Tibial nerve (tissue), 4 donors: ENCODE results near the gene PARD3B. TPM values are rescaled to one million over a fixed set of nuclear protein-coding genes. Genes with fewer than 3 reads are reported as not detected.

Experiments used
- DNase-seq, 2 donors: peaks; one replicate each; pipeline ENCODE4 v3.0.0-alpha.2; 2019; ENCODE audit warnings: low spot score in 2 of 2
- H3K27ac ChIP-seq, 4 donors: fragments of 200-600 bp; sonication (generic) in 3 of 4; one replicate each; pipeline ENCODE4 v1.5.1; 2017 to 2019; ENCODE audit warnings: mild to moderate bottlenecking in 1 of 4
- H3K27me3 ChIP-seq, 2 donors: fragments of 200-600 bp; sonication (generic) in 1 of 2; one replicate each; pipeline versions ENCODE4 v1.5.1 to v1.6.0; 2017 to 2019
- H3K36me3 ChIP-seq, 3 donors: fragments of 200-600 bp; sonication (generic); one replicate each; pipeline ENCODE4 v1.5.1; 2018 to 2019
- H3K4me1 ChIP-seq, 4 donors: fragments of 200-600 bp; sonication (generic) in 3 of 4; one replicate each; pipeline ENCODE4 v1.5.1; 2017 to 2019
- H3K4me3 ChIP-seq, 4 donors: fragments of 200-600 bp; sonication (generic) in 3 of 4; one replicate each; pipeline ENCODE4 v1.5.1; 2017 to 2019; ENCODE audit warnings: mild to moderate bottlenecking in 1 of 4, moderate library complexity in 1 of 4
- H3K9me3 ChIP-seq, 4 donors: fragments of 200-600 bp; sonication (generic) in 3 of 4; one replicate each; pipeline ENCODE4 v1.5.1; 2017 to 2019
- EP300 ChIP-seq, 2 donors: sonication (generic); formaldehyde crosslinking; IDR thresholded peaks; one replicate each; pipeline ENCODE4 v1.6.1; 2017; ENCODE audit warnings: antibody characterized with exemption in 2 of 2, mild to moderate bottlenecking in 1 of 2
- POLR2A ChIP-seq, 2 donors: fragments of 450-650 bp; IDR thresholded peaks; one replicate each; pipeline ENCODE4 v1.6.1; 2017; ENCODE audit warnings: antibody characterized with exemption in 2 of 2, mild to moderate bottlenecking in 2 of 2, moderate library complexity in 2 of 2
- WGBS, 2 donors: methylation state at CpG; one replicate each; pipeline ENCODE4 v1.1.5; 2018; 5-methylcytosine and 5-hydroxymethylcytosine counted together
- total RNA-seq, 4 donors: library from RNA; depleted of rRNA; stranded (reverse); fragments of >200 nt; gene quantifications; one replicate each; pipeline ENCODE4 v1.1.0, GENCODE V29; 2016
- TF ChIP-seq, protein P1 (sequence below), 5 experiments: fragments of 200-600 bp in 3 of 5; fragments of 450-650 bp in 2 of 5; sonication (generic) in 3 of 5; IDR thresholded peaks; one replicate each; pipeline ENCODE4 v1.5.1; 2016 to 2019; ENCODE audit warnings: antibody characterized with exemption in 5 of 5, mild to moderate bottlenecking in 3 of 5, moderate library complexity in 2 of 5

Gene PARD3B
- total RNA-seq, 4 donors from 2014 or later: 47.4 to 101 (median 64.8) TPM

DNA sequence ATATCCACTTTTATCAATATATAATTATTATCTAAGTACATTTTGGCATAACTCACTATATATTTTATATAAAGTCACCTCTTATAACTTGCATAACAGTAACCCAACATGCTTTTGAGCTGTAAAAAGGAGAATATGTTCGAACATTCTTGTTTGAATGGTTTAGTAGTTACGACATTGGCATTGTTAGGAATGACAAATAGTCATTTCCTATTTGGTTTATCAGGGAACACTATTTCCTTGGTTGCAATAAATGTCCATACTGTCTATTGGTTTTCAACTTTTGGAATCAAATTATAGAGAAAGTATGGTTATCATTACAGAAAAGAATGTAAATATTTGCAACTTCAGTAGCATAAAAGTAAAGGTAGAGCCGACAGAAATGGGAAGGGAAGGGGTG is 124.1 kb downstream of the PARD3B start:
- H3K4me1 ChIP-seq: peaks cover 0 to 62% (median 6%) of the 10 kb centered on the region in 4 donors
- H3K4me3 ChIP-seq: no peak overlapping the region
- no peaks in the 10 kb centered on the region for H3K36me3 ChIP-seq
- H3K27ac ChIP-seq: no peak overlapping the region
- no peaks in the 10 kb centered on the region for H3K9me3 ChIP-seq
- no peak for TF ChIP-seq POLR2A (IDR thresholded peaks at IDR 0.05)
- no peak for TF ChIP-seq EP300 (IDR thresholded peaks at IDR 0.05)
- TF ChIP-seq, protein P1, sequence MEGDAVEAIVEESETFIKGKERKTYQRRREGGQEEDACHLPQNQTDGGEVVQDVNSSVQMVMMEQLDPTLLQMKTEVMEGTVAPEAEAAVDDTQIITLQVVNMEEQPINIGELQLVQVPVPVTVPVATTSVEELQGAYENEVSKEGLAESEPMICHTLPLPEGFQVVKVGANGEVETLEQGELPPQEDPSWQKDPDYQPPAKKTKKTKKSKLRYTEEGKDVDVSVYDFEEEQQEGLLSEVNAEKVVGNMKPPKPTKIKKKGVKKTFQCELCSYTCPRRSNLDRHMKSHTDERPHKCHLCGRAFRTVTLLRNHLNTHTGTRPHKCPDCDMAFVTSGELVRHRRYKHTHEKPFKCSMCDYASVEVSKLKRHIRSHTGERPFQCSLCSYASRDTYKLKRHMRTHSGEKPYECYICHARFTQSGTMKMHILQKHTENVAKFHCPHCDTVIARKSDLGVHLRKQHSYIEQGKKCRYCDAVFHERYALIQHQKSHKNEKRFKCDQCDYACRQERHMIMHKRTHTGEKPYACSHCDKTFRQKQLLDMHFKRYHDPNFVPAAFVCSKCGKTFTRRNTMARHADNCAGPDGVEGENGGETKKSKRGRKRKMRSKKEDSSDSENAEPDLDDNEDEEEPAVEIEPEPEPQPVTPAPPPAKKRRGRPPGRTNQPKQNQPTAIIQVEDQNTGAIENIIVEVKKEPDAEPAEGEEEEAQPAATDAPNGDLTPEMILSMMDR (IDR thresholded peaks at IDR 0.05): no peak
- H3K27me3 ChIP-seq: no peaks in the 10 kb centered on the region
- no peak for DNase-seq
- WGBS, 2 donors: 84% methylated on average over 3 of the region's 3 CpGs

DNA sequence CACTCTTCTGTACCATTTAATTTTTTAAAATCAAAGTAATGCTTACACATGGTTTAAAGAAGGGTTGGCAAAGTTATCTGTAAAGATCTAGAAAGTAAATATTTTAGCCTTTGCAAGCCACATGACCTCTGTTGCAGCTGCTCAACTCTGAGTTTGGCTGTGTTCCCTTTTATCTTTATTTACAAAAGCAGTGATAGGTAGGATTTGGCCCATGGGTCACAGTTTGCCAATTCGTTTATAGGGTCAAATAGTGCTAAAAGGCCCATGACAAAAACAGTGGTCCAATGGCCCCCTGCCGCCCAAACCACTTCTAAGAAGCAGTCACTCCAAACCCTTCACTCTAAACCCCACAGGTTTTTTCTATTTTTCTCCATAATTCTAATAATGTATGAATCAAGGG is 124.8 kb downstream of the PARD3B start:
- H3K36me3 ChIP-seq: no peaks in the 10 kb centered on the region
- H3K27ac ChIP-seq: no peak overlapping the region
- peaks cover 0 to 56% (median 4%) of the 10 kb centered on the region in 4 donors for H3K4me1 ChIP-seq
- H3K9me3 ChIP-seq: no peaks in the 10 kb centered on the region
- DNase-seq: no peak
- no peak overlapping the region for H3K4me3 ChIP-seq
- WGBS, 2 donors: 51 to 70% methylated on average over 2 of the region's 2 CpGs
- TF ChIP-seq, protein P1 (IDR thresholded peaks at IDR 0.05): no peak
- TF ChIP-seq EP300 (IDR thresholded peaks at IDR 0.05) (no peak), POLR2A (IDR thresholded peaks at IDR 0.05) (no peak)
- no peaks in the 10 kb centered on the region for H3K27me3 ChIP-seq

DNA sequence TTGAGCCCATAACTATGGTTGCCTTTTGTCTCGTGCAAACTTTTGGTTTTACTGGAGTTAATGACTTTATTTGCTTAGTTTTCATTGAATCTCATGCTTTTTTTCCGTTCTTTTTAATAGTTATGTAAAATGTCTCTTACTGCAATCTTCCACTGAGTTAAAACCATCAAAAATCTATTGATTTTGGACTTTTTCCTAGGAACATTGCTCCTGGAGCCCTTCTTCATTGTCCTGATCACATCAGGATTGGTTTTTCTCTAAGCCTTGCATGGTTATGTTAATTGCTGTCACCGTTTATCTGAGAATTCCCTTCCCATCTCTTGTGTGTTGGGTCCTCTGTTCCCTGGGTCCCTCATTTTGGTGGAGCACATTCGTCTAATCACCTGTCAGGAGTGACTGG is 125.5 kb downstream of the PARD3B start:
- H3K9me3 ChIP-seq: no peaks in the 10 kb centered on the region
- H3K36me3 ChIP-seq: no peaks in the 10 kb centered on the region
- no peak overlapping the region for H3K27ac ChIP-seq
- WGBS, 2 donors: 64 to 69% methylated on average over 4 of the region's 4 CpGs
- peaks cover 0 to 49% (median 2%) of the 10 kb centered on the region in 4 donors for H3K4me1 ChIP-seq
- no peak for DNase-seq
- H3K27me3 ChIP-seq: no peaks in the 10 kb centered on the region
- TF ChIP-seq, protein P1 (IDR thresholded peaks at IDR 0.05): no peak
- TF ChIP-seq EP300 (IDR thresholded peaks at IDR 0.05) (no peak), POLR2A (IDR thresholded peaks at IDR 0.05) (no peak)
- no peak overlapping the region for H3K4me3 ChIP-seq

DNA sequence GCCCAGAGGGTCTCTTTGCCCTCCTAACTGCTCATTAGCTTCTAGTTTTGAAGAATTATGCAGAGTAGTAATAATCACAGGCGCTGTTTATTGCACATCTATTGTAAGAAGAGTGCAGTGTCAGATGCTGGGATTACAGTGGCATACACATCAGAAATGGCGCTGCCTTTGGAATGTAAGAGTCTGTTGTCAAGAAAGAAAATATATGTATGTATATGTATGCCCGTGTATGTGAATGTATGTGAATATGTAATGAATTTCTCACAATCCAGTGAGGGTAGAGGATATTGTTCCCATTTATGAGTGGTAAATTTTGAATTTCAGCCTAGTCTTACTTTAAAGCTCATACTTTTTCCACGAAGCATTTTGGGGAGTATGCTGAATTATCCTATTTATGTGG is 127.5 kb downstream of the PARD3B start:
- TF ChIP-seq POLR2A (IDR thresholded peaks at IDR 0.05) (no peak), EP300 (IDR thresholded peaks at IDR 0.05) (no peak)
- TF ChIP-seq, protein P1 (IDR thresholded peaks at IDR 0.05): no peak
- no peak overlapping the region for H3K4me3 ChIP-seq
- no peak for DNase-seq
- no peak overlapping the region for H3K27ac ChIP-seq
- H3K9me3 ChIP-seq: no peaks in the 10 kb centered on the region
- 80 to 82% methylated on average over 4 of the region's 4 CpGs for WGBS, 2 donors
- H3K27me3 ChIP-seq: no peaks in the 10 kb centered on the region
- no peaks in the 10 kb centered on the region for H3K36me3 ChIP-seq
- H3K4me1 ChIP-seq: peaks cover 0 to 29% (median 0%) of the 10 kb centered on the region in 4 donors

DNA sequence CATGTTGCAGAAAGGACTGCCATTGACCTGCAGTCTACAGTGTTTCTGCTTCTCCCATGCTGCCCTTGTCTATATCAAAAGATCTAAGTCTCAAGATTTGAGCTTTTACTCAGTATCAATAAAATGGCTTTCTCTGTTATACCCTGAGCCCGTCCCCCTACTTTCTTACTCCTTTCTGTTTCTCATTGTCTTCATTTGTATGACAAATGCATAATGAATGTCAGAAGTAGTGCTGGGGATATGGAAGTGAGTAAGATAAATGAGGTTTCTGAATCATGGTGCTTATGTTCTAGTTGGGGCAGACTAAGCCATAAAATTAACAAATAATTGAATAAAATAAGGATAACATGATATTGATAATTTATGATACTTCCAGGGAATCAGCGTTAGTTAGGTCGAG is 128.6 kb downstream of the PARD3B start:
- TF ChIP-seq EP300 (IDR thresholded peaks at IDR 0.05): no peak
- no peaks in the 10 kb centered on the region for H3K27me3 ChIP-seq
- H3K27ac ChIP-seq: no peak overlapping the region
- H3K36me3 ChIP-seq: peaks cover 0 to 7% (median 0%) of the 10 kb centered on the region in 3 donors
- peaks cover 0 to 5% (median 0%) of the 10 kb centered on the region in 4 donors for H3K9me3 ChIP-seq
- 84 to 85% methylated on average over 3 of the region's 3 CpGs for WGBS, 2 donors
- H3K4me1 ChIP-seq: peaks cover 0 to 26% (median 0%) of the 10 kb centered on the region in 4 donors
- DNase-seq: no peak
- no peak overlapping the region for H3K4me3 ChIP-seq

DNA sequence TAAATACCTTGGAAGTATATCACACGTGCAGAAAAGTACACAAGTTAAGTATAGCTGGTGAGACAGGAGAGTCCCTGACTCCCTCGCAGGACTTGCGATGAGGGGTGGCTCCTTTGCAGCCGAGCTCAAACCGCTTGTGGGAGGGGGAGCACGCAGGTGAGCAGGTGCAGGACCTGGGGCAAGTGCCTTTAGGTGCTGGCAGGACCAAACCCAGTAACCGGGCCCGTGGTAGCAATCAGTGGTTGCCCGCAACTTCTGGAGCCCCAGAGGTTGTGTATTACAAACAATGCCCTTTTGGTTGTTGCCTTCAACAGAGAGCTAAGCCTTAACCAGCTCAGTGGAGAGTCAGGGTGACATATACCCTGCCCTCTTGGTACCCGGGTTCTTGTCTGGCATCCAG is 132.8 kb downstream of the PARD3B start:
- WGBS, 2 donors: 94 to 96% methylated on average over 10 of the region's 10 CpGs
- H3K9me3 ChIP-seq: peaks cover 0 to 5% (median 0%) of the 10 kb centered on the region in 4 donors
- no peak for DNase-seq
- peaks cover 0 to 7% (median 0%) of the 10 kb centered on the region in 3 donors for H3K36me3 ChIP-seq
- peaks cover 0 to 26% (median 3%) of the 10 kb centered on the region in 4 donors for H3K4me1 ChIP-seq
- no peaks in the 10 kb centered on the region for H3K27me3 ChIP-seq
- TF ChIP-seq POLR2A (IDR thresholded peaks at IDR 0.05) (no peak), EP300 (IDR thresholded peaks at IDR 0.05) (no peak)
- TF ChIP-seq, protein P1 (IDR thresholded peaks at IDR 0.05): no peak
- no peak overlapping the region for H3K27ac ChIP-seq
- no peak overlapping the region for H3K4me3 ChIP-seq
